Measurements from ENCODE around the gene GTF2A1L.

- no peak for TF ChIP-seq CTCF (conservative IDR thresholded peaks at IDR 0.05; ENCODE audit: low read depth, low read length)
- no peak for TF ChIP-seq EZH2 (IDR thresholded peaks at IDR 0.05; ENCODE audit: borderline replicate concordance, low read depth, low read length, poor library complexity, severe bottlenecking)
These were observed 103.5 kb downstream of the GTF2A1L start for GRCh38 chr2:48721158-48721557.

Data from A673 (cell line).